GM18526 (cell line): ENCODE data around the gene CCNK.

Experiments
- POLR2A ChIP-seq: IDR thresholded peaks from 3 replicates; pipeline ENCODE4 v1.6.1; 2011; ENCODE audit not compliant: insufficient read length; ENCODE audit errors: extremely low read depth

CCNK gene

DNA sequence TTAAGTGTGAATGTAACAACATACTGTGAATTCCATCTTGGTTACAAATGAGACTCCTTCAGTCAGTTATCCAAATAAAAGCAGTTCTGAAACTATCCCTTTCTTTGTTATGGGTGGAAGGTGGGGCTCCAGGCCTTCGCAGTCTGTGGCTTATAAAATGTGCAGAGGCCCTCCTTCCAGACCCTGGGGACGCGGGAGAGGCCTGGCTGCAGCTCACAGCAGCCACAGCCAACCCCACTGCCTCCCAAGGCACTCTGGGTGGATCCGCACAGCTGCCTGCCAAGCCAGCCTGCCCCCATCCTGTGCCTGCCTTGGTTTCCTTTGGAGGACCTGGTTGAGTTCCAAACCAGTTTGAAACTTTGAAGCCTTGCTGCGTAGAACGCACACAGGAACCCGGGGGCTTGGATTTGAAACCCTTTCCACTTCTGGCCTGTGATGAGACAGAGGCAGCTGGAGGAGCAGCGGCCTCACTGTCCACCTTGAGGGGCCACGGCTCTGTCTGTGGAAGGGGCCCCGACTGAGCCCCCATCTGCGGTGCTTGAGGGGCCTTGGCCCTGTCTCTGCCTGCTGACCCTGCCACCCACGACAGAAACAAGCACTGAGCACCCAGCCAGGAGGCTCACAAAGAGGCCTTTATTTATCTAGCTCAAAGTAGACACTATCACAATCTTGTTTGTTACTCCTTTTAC, 30.4 kb downstream of the CCNK start:
- no peak for TF ChIP-seq POLR2A

DNA sequence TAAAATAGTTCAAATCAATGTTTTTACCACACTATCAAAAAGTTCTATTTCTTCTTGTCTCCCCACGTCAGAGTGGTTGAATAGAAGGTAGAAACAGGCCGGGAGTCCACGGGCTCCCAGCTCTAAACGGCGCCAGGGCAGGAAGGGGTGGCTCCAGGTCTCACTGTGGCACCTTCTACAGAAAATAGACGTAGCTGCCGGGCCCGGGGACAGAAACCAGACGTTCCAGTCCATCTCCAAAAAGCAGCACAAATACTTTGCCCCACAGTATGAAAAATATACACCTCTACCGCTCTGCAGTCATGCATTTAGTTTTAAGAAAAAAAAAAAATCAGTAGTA, 30.9 kb downstream of the CCNK start:
- TF ChIP-seq POLR2A = no peak

DNA sequence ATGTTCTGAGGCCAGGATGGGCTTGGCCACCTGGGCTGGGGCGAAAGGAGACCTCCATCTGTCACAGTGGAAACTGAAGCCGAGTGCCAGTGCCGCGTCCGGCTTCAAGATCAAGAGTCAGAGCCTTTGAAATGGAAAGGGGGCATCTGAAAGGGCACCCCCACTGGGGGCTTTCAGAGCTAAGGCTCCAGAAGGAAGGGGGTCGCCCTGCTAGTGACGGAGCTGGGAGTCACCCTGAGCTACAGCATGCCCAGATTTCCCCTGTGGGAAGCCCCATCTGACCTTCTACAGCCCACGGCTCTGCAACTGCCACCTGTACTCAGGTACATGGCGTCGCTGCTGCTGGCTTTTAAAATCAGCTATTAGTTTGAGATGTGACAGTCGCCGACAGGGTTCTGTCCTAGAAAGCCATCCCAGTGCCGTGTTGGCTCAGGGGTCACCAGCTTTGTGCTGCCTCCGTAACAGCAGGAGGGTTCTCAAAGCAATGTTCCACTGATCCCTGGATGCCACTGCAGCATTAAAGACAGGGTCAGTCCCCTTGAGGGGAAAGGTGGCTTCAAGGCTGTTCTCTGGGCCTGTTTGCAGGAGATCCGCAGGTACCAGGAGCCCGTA, 31.5 kb downstream of the CCNK start:
- TF ChIP-seq POLR2A = no peak

DNA sequence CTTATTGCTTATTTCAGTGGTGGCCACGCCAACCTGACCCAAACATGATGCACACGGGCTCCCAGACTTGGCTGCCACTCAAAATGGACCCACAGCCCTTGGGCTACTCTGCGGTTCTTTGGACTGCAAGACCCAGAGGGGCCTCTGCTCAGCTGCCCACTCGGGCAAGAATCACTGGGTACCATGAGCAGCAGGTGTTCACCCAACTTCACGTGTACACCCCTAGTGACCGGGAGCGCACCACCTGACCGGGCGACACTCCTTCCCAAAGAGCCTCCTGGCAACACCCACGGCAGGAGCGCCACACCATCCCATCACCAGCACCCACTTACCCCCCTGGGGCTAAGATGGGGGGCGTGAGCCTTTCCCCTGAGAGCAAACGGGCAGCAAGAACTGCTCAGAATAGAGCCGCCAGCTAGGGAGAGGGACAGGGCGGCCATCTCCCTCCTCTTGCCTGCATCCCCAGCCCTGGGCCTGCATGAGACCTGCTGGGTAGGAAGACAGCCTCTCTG, 32.0 kb downstream of the CCNK start:
- no peak for TF ChIP-seq POLR2A

DNA sequence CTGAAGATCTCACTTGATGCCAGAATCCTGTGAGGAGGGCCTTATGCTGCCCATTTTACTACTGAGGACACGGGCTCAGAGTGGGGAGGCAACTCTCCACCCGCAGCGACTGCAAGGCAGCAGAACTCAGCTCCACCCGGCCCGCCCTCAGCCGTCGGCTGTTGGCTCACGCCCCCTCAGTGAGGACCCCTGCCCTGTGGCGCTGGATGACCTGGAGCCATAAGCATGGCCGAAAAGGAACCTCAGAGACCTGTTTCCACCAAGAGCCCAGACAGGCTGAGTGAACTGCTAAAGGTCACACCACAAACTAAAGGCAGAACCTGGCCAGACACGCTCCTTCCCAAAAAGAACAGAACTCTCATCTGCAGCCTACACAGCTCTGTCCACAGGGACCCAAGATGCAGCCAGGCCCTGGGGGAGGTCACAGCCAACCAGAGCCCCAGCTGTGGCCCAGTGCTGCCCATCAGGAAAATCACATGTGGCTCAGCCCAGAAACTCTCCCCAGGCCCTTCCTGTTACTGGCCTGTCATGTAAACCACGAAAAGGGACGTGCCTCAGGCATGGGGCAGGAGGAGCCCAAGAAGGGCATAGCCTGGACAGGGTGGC, 32.8 kb downstream of the CCNK start:
- no peak for TF ChIP-seq POLR2A

DNA sequence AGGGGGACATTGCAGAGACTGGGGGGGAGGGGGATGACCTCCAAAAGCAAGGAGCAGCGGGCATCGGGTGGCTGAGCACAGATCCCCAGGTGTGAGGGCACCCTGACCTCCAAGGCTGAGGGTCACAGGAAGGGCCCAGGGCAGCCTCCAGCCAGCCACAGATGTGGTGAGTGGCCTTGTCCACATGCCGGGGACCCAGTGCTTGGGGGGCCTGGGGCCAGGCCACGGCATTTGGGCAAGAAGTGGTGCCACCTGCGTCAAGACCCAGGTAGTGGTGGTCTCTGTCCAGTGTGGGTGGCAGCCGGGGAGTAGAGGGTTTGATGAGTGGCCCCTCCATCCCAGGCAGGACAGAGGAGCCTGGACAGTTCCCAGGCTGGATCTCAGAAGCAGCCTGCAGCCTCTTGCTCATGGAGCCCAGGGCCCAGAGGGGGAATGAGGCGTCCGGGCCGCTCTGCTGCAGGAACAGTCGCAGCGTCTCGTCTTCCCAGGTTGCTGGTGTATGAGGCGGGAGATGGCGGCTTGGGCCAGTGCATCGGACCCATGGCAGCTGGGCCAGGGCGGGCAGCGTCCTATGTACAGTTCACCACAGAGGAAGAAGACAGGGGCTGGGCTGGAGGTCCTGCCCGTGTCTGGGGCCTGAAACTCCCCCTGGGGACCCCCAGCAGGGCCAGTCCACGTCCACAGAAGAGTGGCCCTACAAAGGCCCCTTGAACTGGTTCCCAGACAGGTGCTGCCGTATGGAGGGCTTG, 33.5 kb downstream of the CCNK start:
- TF ChIP-seq POLR2A = no peak

DNA sequence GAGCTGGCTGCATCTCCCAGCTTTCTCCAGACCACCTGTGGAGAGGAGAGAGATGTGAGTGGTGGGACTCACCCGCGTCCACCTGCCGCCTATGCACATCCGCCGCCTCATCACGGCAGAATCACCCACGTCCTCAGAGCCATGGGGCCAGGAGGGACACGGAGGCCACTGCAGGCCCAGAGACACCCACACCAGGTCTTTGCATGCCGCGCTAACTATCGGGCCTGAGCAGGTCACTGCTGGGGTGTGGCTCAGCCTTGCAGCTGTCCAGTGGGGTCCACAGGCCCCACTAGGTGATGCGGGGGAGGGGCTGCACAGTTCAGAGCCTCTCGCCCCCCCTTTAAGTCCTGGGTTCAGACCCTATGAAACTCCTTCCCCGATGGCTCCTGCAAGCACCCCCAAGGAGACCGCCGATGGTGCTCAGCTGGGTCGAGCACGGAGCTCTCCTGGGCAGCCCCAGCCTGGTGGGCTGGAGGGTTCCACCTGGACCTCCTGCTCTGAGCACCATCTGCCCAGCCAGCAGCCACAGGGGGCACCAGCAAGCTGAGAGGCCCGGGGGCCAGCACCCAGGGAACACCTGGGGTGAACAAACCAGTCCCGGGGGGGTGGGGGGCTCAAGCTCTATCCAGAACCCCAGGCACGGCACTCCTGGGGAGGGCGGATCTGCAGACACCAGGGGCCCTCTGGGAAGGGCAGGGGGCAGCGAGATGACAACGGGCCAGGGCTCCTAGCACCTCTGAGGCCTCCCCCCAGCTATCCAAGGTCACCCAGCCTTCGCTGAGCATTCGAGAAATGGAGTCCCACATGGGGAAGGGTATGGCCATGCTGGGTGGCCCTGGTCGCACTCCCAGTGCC, 34.3 kb downstream of the CCNK start:
- TF ChIP-seq POLR2A = no peak

DNA sequence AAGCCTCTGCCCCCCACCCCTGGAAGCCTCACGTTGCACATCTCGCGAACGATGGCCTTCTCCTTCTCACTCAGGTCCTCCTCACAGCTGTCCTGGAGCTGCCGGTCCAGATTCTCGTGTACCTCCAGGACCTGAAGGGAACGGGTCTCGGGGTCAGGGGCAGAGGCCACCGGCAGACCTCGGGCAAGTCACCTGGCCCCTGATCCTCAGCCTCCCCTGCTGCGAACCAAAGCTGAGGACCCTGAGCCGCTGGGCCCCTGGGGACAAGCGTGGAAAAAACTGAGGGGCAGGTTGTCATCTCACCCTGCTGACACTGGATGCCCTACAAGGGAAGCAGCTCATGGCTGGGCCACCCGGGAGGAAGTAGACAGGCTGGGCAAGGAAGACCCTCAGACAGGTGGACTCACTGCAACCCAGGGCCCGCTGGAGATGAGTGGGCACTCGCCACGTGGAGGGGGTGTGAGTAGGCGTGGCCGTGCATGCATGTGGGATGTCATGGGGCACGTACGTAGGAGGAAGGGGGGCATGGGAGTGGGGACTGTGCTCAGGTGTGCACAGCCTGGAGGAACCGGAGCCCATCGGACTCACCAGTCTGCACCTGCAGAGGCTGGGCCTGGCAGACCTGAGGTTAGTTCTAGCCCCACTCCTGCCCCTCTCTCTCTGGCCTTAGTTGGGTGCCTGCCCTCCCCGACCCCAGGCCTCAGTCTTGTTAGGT, 35.1 kb downstream of the CCNK start:
- TF ChIP-seq POLR2A = no peak

DNA sequence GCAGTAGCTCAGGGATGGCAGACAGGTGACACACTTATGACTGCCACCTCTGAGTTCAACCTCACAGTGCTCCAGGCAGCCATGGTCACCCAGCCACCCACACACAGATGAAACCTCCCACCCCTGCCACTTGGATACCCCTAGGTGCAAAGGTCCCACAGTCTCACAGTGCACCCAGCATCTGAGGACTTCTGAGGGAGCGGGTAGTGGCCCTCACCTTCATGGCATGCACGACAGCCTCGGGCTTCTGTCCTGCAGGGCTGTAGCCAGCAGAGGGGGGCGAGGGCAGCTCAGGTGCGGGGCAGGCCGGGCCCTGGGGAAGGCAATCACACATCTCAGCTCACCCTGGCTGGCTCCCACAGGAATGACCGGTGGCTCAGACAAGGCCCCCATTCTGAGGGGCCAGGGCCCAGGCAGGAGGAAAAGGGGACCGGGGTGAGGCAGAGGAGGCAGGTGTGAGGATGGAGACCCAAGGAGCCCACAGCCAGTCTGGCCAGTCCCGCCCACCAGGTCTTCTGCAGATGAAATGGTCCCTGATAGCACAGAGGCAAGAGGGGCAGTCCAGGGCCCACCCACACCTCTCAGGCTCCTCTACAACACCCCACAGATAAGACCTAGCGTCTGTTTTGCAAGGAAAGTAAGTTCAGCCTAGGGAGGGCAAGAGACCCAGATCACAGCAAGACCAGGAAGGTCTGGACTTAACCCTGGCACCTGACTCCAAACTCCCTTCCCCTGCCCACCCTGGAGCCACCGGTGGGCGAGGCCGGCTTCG, 35.8 kb downstream of the CCNK start:
- no peak for TF ChIP-seq POLR2A

DNA sequence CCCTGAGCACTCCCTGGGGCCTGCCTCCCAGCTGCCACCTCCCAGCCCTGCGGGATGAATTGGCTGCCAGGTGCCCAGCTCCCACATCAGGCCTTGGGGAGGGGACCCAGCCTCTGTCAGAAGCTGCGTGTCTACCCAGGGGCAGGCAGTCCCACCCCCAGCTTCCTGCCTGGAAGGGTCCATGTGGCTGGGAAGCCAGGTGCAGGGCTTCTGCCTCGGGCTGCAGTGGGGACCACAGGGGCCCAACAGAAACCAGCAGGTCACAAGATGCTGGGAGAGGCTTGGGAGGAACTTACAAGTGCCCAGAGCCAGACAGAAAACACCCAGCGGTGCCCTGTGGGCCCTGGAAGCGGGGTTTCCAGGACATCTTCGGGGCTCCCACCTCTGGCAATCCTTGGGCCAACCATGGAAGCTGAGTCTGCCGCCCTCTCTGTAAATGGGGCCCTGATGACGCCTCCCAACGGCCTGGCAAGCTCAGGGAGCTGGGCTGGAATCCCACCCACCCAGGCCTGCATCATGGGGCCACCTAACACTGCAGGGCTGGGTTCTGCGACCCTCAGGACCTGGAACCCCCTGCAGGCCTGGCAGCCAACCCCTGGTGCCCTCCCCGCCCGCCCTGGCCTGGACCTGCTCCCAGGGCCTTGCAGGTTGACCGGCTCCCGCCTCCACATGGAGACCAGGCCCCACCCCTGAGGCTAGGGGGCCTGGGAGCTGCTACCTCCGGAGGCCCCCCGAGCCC, 36.6 kb downstream of the CCNK start:
- TF ChIP-seq POLR2A = no peak

DNA sequence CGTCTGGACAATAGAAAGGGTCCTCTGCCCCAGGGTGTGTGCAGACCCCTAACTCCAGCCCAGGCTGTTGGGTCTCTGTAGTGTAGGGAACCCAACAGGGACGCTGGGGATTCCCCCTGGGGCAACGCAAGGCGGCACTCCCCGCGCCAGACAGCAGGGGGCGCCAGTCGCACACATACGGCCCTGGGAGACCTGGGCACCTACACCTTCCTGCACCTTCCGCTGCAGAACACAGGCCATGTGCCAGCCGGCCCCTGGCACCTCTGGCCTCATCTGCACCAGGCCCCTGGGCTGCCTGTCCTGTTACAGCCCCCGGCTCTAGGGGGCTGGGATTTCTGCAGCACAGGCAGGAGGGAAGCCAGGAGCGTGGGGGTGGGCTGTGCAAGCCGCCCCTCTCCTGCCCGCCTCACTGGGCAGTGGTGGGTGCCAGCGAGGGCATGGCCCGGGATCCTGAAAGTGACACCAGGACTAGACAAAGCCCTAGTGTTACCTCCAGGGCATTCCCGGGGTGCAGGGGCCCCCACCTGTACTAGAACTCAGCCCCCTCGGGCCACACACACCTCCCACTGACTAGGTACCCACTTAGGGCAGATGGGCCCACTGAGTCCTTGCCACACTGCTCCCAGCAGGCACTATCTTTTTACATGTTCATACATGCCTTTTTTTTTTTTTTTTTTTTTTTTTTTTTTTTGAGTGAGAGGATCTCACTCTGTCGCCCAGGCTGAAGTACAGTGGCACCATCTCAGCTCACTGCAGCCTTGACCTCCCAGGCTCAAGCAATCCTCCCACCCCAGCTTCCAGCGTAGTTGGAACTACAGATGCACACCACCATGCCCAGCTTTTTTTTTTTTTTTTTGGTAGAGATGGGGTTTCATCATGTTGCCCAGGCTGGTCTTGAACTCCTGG, 37.5 kb downstream of the CCNK start:
- TF ChIP-seq POLR2A = no peak

DNA sequence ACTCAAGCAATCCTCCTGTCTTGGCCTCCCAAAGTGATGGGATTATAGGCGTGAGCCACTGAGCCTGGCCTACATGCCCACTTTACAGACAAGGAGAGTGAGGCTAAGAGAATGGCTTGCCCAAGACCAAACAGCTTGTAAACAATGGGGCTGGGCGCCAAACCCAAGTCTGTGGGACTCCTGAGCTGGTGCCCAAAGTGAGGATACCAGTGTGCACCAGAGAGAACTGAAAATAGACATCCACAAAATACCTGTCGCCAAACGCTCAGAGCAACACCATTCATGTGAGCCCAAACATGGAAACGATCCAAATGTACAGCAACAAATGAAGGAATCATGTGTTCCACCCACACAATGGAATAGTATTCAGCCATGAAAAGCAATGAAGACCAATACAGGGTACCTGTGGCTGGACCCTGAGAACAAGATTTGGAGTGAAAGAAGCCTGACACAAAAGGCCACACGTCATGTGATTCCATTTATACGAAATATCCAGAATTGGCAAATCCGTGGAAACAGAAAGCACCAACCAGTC, 38.2 kb downstream of the CCNK start:
- no peak for TF ChIP-seq POLR2A
